Renal pelvis (tissue), 4 donors: ENCODE results near the gene SLC22A23. TPM values are rescaled to one million over a fixed set of nuclear protein-coding genes. Genes with fewer than 3 reads are reported as not detected.

ENCODE experiments used
- DNase-seq: peaks from one replicate; pipeline ENCODE4 v3.0.0-alpha.2; 2013
- polyA plus RNA-seq, 3 donors: library from polyadenylated mRNA; unstranded; fragments of 120-200 nt; gene quantifications; one replicate each; pipeline ENCODE4 v1.2.1, GENCODE V29; 2013; ENCODE audit not compliant: insufficient read length in 3 of 3

SLC22A23 gene
- polyA plus RNA-seq, 3 donors = 10.7 to 16.3 (median 14.0) TPM

- no peak for DNase-seq
Observed at GRCh38 chr6:3481640-3482039, 24.8 kb upstream of the SLC22A23 start.

GRCh38 chr6:3480009-3480408 lies 23.2 kb upstream of the SLC22A23 start:
- no peak for DNase-seq

- DNase-seq = no peak
Observed at GRCh38 chr6:3473773-3474172, 16.9 kb upstream of the SLC22A23 start.

GRCh38 chr6:3471711-3472110 lies 14.9 kb upstream of the SLC22A23 start:
- DNase-seq = no peak

- DNase-seq = no peak
Observed at GRCh38 chr6:3471286-3471685, 14.4 kb upstream of the SLC22A23 start.

GRCh38 chr6:3468585-3468984 lies 11.7 kb upstream of the SLC22A23 start:
- DNase-seq = no peak

GRCh38 chr6:3467996-3468395 lies 11.1 kb upstream of the SLC22A23 start:
- no peak for DNase-seq

- no peak for DNase-seq
Observed at GRCh38 chr6:3466488-3467219, 9.8 kb upstream of the SLC22A23 start.

GRCh38 chr6:3460253-3460652 lies 3.4 kb upstream of the SLC22A23 start:
- no peak for DNase-seq

- DNase-seq = no peak
Observed at GRCh38 chr6:3458706-3459421, 2.0 kb upstream of the SLC22A23 start.

GRCh38 chr6:3457710-3458602 lies 1.1 kb upstream of the SLC22A23 start:
- no peak for DNase-seq

GRCh38 chr6:3456395-3456897 lies 404 bp downstream of the SLC22A23 start:
- DNase-seq = no peak

GRCh38 chr6:3455569-3456394 lies 1.1 kb downstream of the SLC22A23 start:
- DNase-seq = no peak

GRCh38 chr6:3455147-3455568 lies 1.7 kb downstream of the SLC22A23 start:
- no peak for DNase-seq

GRCh38 chr6:3454273-3455010 lies 2.4 kb downstream of the SLC22A23 start:
- DNase-seq = no peak

- DNase-seq = no peak
Observed at GRCh38 chr6:3453413-3454272, 3.2 kb downstream of the SLC22A23 start.

GRCh38 chr6:3451498-3451897 lies 5.4 kb downstream of the SLC22A23 start:
- no peak for DNase-seq

- no peak for DNase-seq
Observed at GRCh38 chr6:3450888-3451287, 6.0 kb downstream of the SLC22A23 start.

- DNase-seq = no peak
Observed at GRCh38 chr6:3449750-3450305, 7.0 kb downstream of the SLC22A23 start.
